Purkinje cell (primary cell): Measurements from ENCODE around the gene SLC22A24. TPM values are rescaled to one million over a fixed set of nuclear protein-coding genes. Genes with fewer than 3 reads are reported as not detected.

ENCODE experiments used
- polyA plus RNA-seq: library from polyadenylated mRNA; unstranded; fragments of >200 nt; fragmentation: Nextera tagmentation; gene quantifications from 2 replicates; pipeline ENCODE4 v1.2.1, GENCODE V29; 2014

The SLC22A24 gene
- polyA plus RNA-seq = not detected in 2 replicates

GRCh38 chr11:63144121-63144520 lies at the start of gene SLC22A24:
SLC22A24 (minus strand) TSS chr11:63144221; CDS start chr11:63143779, 442 bp downstream.

Other genes starting within 250 kb of the SLC22A24 start
- 5.9 TPM in 1 of 2 replicates, not detected in the other for gene CHRM1, start 222.9 kb downstream of the SLC22A24 start, polyA plus RNA-seq
- not detected in 2 replicates for gene SLC22A6, start 159.3 kb downstream of the SLC22A24 start, polyA plus RNA-seq
- gene SLC22A8, start 128.4 kb downstream of the SLC22A24 start, polyA plus RNA-seq = not detected in 2 replicates
- gene SLC22A25, start 99.4 kb upstream of the SLC22A24 start, polyA plus RNA-seq = not detected in 2 replicates
- gene SLC22A9, start 225.6 kb upstream of the SLC22A24 start, polyA plus RNA-seq = not detected in 2 replicates